Glutamatergic neuron (in vitro differentiated cells): ENCODE measurements around the gene UGT2A3. TPM values are rescaled to one million over a fixed set of nuclear protein-coding genes. Genes with fewer than 3 reads are reported as not detected.
"Not testable (repeated sequence)": the region's sequence is repeated elsewhere in the genome, so short reads cannot be mapped to it uniquely, and the experiment has no call there.

ENCODE experiments used
- DNase-seq: peaks from one replicate; pipeline ENCODE4 v3.0.0; 2022
- H3K27ac Mint-ChIP-seq: one replicate; pipeline ENCODE4 v1.8.0; 2020; ENCODE audit warnings: mild to moderate bottlenecking, mixed read lengths, inconsistent platforms; ENCODE audit not compliant: unreplicated experiment
- H3K27me3 Mint-ChIP-seq: one replicate; pipeline ENCODE4 v1.8.0; 2020; ENCODE audit warnings: mild to moderate bottlenecking, moderate library complexity, mixed read lengths, inconsistent platforms; ENCODE audit not compliant: unreplicated experiment
- H3K36me3 Mint-ChIP-seq: one replicate; pipeline ENCODE4 v1.8.0; 2020; ENCODE audit warnings: mild to moderate bottlenecking, mixed read lengths, inconsistent platforms; ENCODE audit not compliant: unreplicated experiment
- H3K4me1 Mint-ChIP-seq: one replicate; pipeline ENCODE4 v1.8.0; 2020; ENCODE audit warnings: mild to moderate bottlenecking, low read depth, mixed read lengths, inconsistent platforms; ENCODE audit not compliant: unreplicated experiment
- H3K4me3 Mint-ChIP-seq: one replicate; pipeline ENCODE4 v1.8.0; 2020; ENCODE audit warnings: mild to moderate bottlenecking, mixed read lengths, inconsistent platforms; ENCODE audit not compliant: unreplicated experiment
- H3K9me3 Mint-ChIP-seq: one replicate; pipeline ENCODE4 v1.8.0; 2020; ENCODE audit warnings: mild to moderate bottlenecking, moderate library complexity, mixed read lengths, inconsistent platforms; ENCODE audit not compliant: unreplicated experiment
- CTCF ChIP-seq: fragments of 200-600 bp; sonication (generic); IDR thresholded peaks from one replicate; pipeline ENCODE4 v1.5.0; 2021; ENCODE audit not compliant: partially characterized antibody, unreplicated experiment
- total RNA-seq: library from RNA; stranded (reverse); fragmentation: NEBNext Ultra II Directional; extraction: Animal tissue kit (Norgen Biotek cat#: 25700); gene quantifications from one replicate; pipeline ENCODE4 v1.2.1, GENCODE V29; 2021; ENCODE audit not compliant: unreplicated experiment

Gene UGT2A3
- total RNA-seq, 1 donor from 2014 or later: not detected

- no peaks in the 10 kb centered on the region for H3K36me3 Mint-ChIP-seq
- TF ChIP-seq CTCF: no peak
- peaks cover 3% of the 10 kb centered on the region for H3K27me3 Mint-ChIP-seq
- H3K4me3 Mint-ChIP-seq: no peak overlapping the region
- DNase-seq: no peak
- H3K4me1 Mint-ChIP-seq: no peaks in the 10 kb centered on the region
- H3K27ac Mint-ChIP-seq: no peak overlapping the region
- peaks cover 1% of the 10 kb centered on the region for H3K9me3 Mint-ChIP-seq
Observed at GRCh38 chr4:68984947-68985346, 33.3 kb upstream of the UGT2A3 start.

DNA sequence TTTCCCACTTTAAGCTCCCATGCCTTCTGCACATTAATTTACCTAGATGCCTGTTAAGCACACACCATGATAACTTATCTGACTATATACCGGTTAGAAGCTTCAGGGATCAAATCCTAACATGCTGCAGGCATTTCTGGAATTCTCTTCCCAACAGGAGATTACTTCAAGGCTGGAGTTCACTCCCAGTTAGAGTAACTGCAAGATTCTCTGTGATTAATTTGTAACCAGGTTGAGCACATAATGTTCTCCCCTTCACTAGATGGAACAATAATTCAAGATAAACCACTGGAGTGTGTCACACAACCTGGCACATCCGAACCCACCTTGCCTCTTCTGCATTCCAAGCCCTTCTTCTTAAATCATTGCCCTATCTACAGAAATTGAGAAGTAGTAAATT is 11.8 kb upstream of the UGT2A3 start:
- Mint-ChIP-seq H3K27me3 (no peaks in the 10 kb centered on the region), H3K4me1 (no peaks in the 10 kb centered on the region), H3K9me3 (no peaks in the 10 kb centered on the region), H3K4me3 (no peak overlapping the region), H3K36me3 (no peaks in the 10 kb centered on the region), H3K27ac (no peak overlapping the region)
- no peak for DNase-seq
- TF ChIP-seq CTCF: no peak

GRCh38 chr4:68962868-68963267 is 11.3 kb upstream of the UGT2A3 start:
- no peak overlapping the region for H3K4me3 Mint-ChIP-seq
- H3K9me3 Mint-ChIP-seq: no peaks in the 10 kb centered on the region
- no peak for DNase-seq
- H3K27ac Mint-ChIP-seq: no peak overlapping the region
- no peak for TF ChIP-seq CTCF
- no peaks in the 10 kb centered on the region for H3K4me1 Mint-ChIP-seq
- H3K27me3 Mint-ChIP-seq: no peaks in the 10 kb centered on the region
- H3K36me3 Mint-ChIP-seq: no peaks in the 10 kb centered on the region

- no peak for DNase-seq
- Mint-ChIP-seq H3K4me3 (no peak overlapping the region), H3K27ac (no peak overlapping the region), H3K36me3 (no peaks in the 10 kb centered on the region), H3K9me3 (no peaks in the 10 kb centered on the region), H3K4me1 (no peaks in the 10 kb centered on the region), H3K27me3 (no peaks in the 10 kb centered on the region)
- TF ChIP-seq CTCF: no peak
Observed at GRCh38 chr4:68960294-68961163, 8.9 kb upstream of the UGT2A3 start.

- not testable (repeated sequence) for DNase-seq, H3K36me3 Mint-ChIP-seq, H3K27me3 Mint-ChIP-seq, H3K4me1 Mint-ChIP-seq, H3K9me3 Mint-ChIP-seq, H3K27ac Mint-ChIP-seq, H3K4me3 Mint-ChIP-seq
Observed at GRCh38 chr4:68959085-68959484, 7.5 kb upstream of the UGT2A3 start.
